Fibroblast of the aortic adventitia (primary cell): ENCODE data around the gene LIMK1. TPM values are rescaled to one million over a fixed set of nuclear protein-coding genes. Genes with fewer than 3 reads are reported as not detected.

Experiments used
- DNase-seq: peaks from one replicate; pipeline ENCODE4 v3.0.0-alpha.2; 2010; ENCODE audit warnings: low read depth
- H3K4me3 ChIP-seq: 2 replicates; pipeline ENCODE4 v1.5.1; 2011; ENCODE audit warnings: low read depth, mild to moderate bottlenecking, control low read depth, low read length, moderate library complexity
- total RNA-seq: library from RNA; depleted of rRNA; stranded (reverse); fragments of >200 nt; gene quantifications from 2 replicates; pipeline ENCODE4 v1.2.3, GENCODE V29; 2012; ENCODE audit warnings: low replicate concordance
- TF ChIP-seq, protein P1 (sequence below): IDR thresholded peaks from 2 replicates; pipeline ENCODE4 v1.5.1; 2011; ENCODE audit warnings: mild to moderate bottlenecking, low read length, control low read depth, inconsistent platforms; ENCODE audit not compliant: insufficient read depth

The LIMK1 gene
- total RNA-seq, 1 donor: 48.3 TPM

DNA sequence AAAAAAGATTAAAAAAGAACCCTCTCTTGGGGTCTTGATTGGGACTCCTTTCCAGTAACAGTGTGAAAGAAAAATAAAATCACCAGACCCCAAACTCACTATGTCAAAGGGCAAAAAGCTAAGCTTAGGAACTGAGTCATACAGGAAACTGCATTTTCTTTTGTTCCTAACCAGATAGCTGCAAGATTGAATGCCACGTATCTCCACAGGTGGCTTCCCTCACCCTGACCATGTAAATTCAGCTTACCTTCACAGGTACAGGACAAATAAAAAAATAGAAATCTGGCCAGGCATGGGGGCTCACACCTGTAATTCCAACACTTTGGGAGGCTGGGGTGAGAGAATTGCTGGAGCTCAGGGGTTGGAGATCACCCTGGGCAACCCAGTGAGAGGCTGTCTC lies 58.1 kb downstream of the LIMK1 start:
- TF ChIP-seq, protein P1, sequence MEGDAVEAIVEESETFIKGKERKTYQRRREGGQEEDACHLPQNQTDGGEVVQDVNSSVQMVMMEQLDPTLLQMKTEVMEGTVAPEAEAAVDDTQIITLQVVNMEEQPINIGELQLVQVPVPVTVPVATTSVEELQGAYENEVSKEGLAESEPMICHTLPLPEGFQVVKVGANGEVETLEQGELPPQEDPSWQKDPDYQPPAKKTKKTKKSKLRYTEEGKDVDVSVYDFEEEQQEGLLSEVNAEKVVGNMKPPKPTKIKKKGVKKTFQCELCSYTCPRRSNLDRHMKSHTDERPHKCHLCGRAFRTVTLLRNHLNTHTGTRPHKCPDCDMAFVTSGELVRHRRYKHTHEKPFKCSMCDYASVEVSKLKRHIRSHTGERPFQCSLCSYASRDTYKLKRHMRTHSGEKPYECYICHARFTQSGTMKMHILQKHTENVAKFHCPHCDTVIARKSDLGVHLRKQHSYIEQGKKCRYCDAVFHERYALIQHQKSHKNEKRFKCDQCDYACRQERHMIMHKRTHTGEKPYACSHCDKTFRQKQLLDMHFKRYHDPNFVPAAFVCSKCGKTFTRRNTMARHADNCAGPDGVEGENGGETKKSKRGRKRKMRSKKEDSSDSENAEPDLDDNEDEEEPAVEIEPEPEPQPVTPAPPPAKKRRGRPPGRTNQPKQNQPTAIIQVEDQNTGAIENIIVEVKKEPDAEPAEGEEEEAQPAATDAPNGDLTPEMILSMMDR: no peak
- no peak overlapping the region for H3K4me3 ChIP-seq
- DNase-seq: no peak

DNA sequence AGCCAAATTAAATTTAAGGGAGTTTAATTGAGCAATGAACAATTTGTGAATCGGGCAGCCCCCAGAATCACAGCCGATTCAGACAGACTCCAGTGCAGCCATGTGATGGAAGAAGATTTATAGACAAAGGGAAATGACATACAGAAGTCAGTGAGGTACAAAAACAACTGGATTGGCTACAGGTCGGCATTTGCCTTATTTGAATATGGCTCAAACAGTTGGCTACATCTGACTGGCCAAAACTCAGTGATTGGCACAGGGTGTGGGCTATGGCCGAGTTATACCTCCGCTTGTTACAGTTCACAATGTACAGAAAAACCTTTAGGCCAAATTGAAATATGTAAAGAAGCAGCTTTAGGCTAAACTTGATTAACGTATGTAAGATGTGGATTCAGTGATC lies 59.8 kb downstream of the LIMK1 start:
- DNase-seq: no peak
- H3K4me3 ChIP-seq: no peak overlapping the region
- TF ChIP-seq, protein P1: no peak

DNA sequence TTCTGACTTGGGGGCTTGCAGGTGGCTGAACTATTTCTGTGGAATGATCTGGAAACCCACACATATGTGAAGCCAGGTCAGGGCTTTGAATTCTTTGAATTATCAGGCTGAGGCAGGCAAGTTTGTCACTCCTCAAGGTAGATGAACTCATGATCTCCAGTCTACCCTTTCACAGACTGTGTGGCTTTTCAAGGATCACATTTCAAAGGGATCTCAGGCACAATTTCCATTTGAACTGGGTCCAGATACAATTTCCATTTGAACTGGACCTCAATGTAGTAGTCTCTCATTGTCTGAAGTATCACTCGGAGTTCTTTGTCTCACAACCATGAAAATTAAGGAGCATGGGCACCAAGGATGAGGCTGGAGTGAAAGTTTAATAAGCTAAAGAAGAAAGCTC lies 64.9 kb downstream of the LIMK1 start:
- H3K4me3 ChIP-seq: no peak overlapping the region
- no peak for DNase-seq
- TF ChIP-seq, protein P1: no peak

DNA sequence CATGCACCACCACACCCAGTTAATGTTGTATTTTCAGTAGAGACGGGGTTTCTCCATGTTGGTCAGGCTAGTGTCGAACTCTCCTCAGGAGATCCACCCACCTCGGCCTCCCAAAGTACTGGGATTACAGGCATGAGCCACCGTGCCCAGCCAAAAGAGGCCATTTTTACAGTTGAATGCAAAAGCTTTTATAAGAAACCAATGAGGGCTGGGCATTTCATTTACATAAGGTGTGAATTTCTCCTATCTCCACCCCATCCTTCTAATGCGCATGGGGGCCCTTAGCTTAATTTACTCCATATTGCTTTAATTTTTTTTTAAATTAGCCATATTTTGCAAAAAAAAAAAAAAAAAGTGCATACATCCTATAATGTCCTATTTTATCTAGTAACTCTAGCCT lies 65.5 kb downstream of the LIMK1 start:
- TF ChIP-seq, protein P1: no peak

DNA sequence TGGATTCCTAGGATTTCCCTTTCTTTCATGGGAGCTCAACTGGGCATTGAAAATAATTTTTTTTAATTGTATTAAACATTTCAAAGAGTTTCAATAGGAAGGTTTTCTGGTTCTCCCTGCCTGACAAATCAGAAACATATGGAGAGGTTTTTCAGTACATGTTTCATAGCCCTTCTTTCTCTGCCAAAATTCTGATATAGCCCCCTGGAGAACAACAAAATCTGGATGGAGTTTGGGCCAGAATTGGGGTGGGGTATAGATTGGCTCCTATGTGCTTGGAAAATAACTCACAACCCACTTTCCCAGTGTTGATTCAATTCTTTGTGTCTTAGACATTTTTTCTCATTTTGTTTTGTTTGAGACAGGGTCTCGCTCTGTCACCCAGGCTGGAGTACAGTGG lies 66.0 kb downstream of the LIMK1 start:
- TF ChIP-seq, protein P1: no peak
- DNase-seq: no peak
- H3K4me3 ChIP-seq: no peak overlapping the region

More for the DNA sequence above, 65.5 kb downstream of the LIMK1 start:
- no peak for DNase-seq
- no peak overlapping the region for H3K4me3 ChIP-seq

DNA sequence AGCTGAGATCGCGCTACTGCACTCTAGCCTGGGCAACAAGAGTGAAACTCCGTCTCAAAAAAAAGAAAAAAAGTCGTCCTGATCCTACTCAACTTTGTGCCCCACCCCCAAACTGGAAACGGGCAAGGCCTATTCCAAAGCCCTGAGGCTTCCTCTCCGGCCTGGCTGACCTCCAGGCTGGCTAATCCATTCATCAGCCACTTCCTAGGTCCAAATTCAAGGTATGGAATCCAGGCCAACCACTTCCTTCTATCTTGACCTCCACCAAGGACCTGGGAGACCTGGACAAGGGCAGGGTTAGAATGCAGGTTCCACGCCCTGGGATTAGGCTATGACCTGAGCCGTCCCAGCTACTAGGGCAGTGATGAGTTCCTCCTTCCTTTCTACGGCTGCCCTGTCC lies 70.1 kb downstream of the LIMK1 start:
- TF ChIP-seq, protein P1: no peak

DNA sequence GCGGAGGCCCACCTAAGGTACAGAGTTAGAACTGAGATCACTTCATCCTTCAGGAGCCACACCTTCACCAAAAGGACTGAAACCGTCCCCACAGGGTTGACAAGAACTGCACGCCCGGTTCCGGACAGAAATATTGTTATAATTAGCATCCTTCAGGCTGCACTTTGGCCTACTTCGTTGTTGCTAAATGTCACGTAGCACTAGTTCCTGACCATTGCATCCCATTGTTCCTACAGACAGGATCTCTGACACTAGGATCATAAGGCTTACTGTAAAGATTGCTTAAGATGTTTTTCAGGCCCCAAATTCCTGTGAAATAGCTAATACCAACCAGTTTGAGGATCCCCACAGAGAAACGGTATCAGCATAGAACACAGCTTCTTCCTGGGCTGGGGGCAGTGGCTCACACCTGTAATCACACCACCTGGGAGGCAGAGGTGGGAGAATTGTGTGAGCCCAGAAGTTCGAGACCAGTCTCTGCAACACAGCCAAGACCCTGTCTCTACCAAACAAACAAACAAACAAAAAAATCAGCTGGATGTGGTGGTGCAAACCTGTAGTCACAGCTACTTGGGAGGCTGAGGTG lies 72.3 kb downstream of the LIMK1 start:
- TF ChIP-seq, protein P1: no peak
- no peak for DNase-seq

More for the DNA sequence above, 70.1 kb downstream of the LIMK1 start:
- no peak for DNase-seq
- H3K4me3 ChIP-seq: no peak overlapping the region

More for the DNA sequence above, 72.3 kb downstream of the LIMK1 start:
- no peak overlapping the region for H3K4me3 ChIP-seq
